ENCODE data around the gene PANK2. TPM values are rescaled to one million over a fixed set of nuclear protein-coding genes. Genes with fewer than 3 reads are reported as not detected.
"Not testable (repeated sequence)": the region's sequence is repeated elsewhere in the genome, so short reads cannot be mapped to it uniquely, and the experiment has no call there.

PANK2 gene
- total RNA-seq, 1 donor from 2014 or later, result 53.5 TPM

DNA sequence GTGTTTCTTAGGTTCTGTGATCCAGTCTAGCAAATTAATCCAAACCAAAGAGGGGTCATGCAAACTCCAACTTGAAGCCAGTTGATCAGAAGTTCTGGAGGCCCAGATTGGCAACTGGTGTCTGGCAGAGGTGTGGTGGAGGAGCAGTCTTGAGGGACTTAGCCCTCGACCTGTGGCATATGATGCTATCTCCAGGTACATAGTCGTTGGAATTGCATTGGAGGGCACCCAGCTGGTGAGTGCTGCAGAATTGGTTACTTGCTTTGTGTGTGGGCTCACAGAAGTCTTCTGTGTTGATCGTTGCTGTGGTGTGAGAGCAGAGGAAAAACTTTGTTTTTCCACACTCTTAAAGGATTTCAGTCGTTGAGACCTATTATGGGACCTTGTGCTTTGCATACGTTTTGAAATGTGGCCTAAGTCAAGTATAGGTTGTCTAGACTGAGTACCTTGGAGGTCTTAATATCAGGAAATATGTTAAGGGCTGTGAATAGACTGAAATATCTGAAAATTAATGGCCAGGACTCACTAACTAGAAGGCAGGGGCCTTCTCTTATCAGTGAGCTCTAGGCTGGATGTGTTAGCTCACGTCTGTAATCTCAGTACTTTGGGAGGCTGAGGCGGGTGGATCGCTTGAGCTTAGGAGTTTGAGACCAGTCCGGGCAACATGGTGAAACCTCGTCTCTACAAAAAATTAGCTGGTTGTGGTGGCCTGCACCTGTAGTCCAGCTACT, 7.8 kb downstream of the PANK2 start:
- H3K4me1 ChIP-seq, result peaks cover 99% of the 10 kb centered on the region
- TF ChIP-seq POLR2AphosphoS5 (IDR thresholded peaks at IDR 0.05; ENCODE audit: insufficient read depth in 1 of 2, low read depth in 1 of 2) (no peak), POLR2A (IDR thresholded peaks at IDR 0.05) (no peak)
- TF ChIP-seq, protein P1, sequence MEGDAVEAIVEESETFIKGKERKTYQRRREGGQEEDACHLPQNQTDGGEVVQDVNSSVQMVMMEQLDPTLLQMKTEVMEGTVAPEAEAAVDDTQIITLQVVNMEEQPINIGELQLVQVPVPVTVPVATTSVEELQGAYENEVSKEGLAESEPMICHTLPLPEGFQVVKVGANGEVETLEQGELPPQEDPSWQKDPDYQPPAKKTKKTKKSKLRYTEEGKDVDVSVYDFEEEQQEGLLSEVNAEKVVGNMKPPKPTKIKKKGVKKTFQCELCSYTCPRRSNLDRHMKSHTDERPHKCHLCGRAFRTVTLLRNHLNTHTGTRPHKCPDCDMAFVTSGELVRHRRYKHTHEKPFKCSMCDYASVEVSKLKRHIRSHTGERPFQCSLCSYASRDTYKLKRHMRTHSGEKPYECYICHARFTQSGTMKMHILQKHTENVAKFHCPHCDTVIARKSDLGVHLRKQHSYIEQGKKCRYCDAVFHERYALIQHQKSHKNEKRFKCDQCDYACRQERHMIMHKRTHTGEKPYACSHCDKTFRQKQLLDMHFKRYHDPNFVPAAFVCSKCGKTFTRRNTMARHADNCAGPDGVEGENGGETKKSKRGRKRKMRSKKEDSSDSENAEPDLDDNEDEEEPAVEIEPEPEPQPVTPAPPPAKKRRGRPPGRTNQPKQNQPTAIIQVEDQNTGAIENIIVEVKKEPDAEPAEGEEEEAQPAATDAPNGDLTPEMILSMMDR (IDR thresholded peaks at IDR 0.05), result no peak
- H3K36me3 ChIP-seq, result no peaks in the 10 kb centered on the region
- H3K27me3 ChIP-seq, result no peaks in the 10 kb centered on the region
- no peak for DNase-seq (ENCODE audit: extremely low spot score in 2 of 2)
- intact Hi-C loops (cut with DNase I), result no loop called here
- H3K9me3 ChIP-seq, result no peaks in the 10 kb centered on the region
- no peak overlapping the region for H3K27ac ChIP-seq
- peak overlapping the region in 1 of 2 donors; percentile 8 for H3K4me3 ChIP-seq

DNA sequence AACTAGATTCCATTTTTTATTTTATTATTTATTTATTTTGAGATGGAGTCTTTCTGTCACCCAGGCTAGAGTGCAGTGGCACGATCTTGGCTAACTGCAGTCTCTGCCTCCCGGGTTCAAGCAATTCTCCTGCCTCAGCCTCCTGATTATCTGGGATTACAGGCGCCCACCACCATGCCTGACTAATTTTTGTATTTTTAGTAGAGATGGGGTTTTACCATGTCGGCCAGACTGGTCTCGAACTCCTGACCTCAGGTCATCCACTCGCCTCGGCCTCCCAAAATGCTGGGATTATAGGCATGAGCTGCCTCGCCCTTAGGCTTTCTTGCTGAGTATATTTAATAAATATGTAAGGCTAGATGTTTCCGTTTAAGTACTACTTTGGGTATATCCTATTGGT, 9.0 kb downstream of the PANK2 start:
- H3K27me3 ChIP-seq; DNase-seq (ENCODE audit: extremely low spot score in 2 of 2); H3K4me3 ChIP-seq; H3K36me3 ChIP-seq; intact Hi-C loops (cut with DNase I); H3K9me3 ChIP-seq; H3K27ac ChIP-seq: not testable (repeated sequence)
- peaks cover 98% of the 10 kb centered on the region for H3K4me1 ChIP-seq

DNA sequence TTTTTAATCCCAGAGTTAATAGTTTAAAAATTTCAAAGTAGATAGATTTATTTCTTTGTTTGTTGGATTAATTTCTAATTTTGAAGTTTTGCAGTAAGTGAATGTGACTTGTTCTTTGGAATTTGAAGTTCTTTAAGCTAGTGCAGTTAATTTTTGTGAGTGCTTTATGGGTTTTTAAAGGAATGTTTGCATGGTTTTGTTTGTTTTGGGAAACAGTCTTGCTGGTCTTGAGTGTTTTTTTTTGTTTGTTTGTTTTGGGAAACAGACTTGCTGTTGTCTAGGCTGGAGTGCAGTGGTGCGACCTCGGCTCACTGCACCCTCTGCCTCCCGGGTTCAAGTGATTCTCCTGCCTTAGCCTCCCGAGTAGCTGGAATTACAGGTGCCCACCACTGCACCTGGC, 9.5 kb downstream of the PANK2 start:
- TF ChIP-seq, protein P1 (IDR thresholded peaks at IDR 0.05), result no peak
- TF ChIP-seq POLR2AphosphoS5 (IDR thresholded peaks at IDR 0.05; ENCODE audit: insufficient read depth in 1 of 2, low read depth in 1 of 2), result no peak
- H3K27me3 ChIP-seq, result no peaks in the 10 kb centered on the region
- intact Hi-C loops (cut with DNase I), result no loop called here
- H3K4me1 ChIP-seq, result peaks cover 98% of the 10 kb centered on the region
- DNase-seq (ENCODE audit: extremely low spot score in 2 of 2), result no peak
- no peak overlapping the region for H3K4me3 ChIP-seq
- H3K9me3 ChIP-seq, result no peaks in the 10 kb centered on the region
- H3K27ac ChIP-seq, result no peak overlapping the region
- no peaks in the 10 kb centered on the region for H3K36me3 ChIP-seq

DNA sequence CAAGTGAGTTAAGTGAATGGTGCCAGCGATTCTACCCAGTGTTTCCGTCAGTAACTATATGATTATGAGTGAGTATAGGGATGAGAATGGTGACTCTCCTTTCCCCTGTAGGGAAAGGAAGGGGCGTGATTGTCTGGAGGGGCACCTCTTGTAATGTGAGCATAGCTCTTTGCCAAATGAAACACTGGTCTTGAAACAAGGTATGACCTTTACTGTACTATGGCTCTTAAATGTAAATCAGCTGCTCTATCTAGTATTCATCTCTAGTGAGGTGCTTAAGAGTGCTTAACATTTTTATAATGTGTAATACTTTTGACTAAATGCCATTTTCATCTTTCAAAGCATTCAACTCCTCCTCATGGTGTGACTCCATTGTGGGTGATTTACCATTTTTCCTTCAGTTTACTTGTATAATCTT, 11.0 kb downstream of the PANK2 start:
- TF ChIP-seq POLR2A (IDR thresholded peaks at IDR 0.05), result no peak
- TF ChIP-seq, protein P1 (IDR thresholded peaks at IDR 0.05), result no peak
- Histone ChIP-seq H3K4me3 (no peak overlapping the region), H3K9me3 (no peaks in the 10 kb centered on the region), H3K36me3 (no peaks in the 10 kb centered on the region), H3K27ac (no peak overlapping the region), H3K27me3 (no peaks in the 10 kb centered on the region), H3K4me1 (peaks cover 95% of the 10 kb centered on the region)
- intact Hi-C loops (cut with DNase I), result no loop called here
- no peak for DNase-seq (ENCODE audit: extremely low spot score in 2 of 2)

DNA sequence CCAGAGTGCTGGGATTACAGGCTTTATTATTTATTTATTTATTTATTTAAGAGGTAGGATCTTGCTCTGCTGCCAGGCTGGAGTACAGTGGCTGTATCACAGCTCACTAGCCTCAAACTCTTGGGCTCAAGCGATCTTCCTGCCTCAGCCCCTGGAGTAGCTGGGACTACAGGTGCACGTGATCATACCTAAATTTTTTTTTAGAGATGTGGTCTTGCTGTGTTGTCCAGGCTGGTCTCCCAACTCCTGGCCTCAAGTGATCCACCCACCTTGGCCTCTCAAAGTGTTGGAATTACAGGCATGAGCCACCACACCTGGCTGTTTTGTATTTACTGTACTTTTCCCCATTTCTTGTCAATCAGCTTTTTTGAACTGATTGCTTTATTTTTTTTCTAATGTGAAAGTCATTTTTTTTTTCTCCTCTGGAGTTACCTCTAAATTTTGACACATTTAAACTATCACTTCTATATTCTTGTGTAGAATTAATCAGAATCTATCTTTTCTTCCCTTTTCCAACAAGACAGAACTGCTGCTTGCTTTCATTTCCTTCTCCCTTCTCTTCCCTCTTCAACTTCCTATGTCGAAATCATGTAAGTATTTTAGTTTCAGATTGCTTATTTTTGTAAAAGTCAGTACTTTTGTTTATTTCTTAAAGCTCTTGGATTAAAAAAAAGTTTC, 12.0 kb downstream of the PANK2 start:
- Histone ChIP-seq H3K4me1 (peaks cover 94% of the 10 kb centered on the region), H3K27me3 (no peaks in the 10 kb centered on the region), H3K4me3 (no peak overlapping the region), H3K9me3 (no peaks in the 10 kb centered on the region), H3K36me3 (no peaks in the 10 kb centered on the region), H3K27ac (peak overlapping the region; percentile 56)
- TF ChIP-seq, protein P1 (IDR thresholded peaks at IDR 0.05), result no peak
- TF ChIP-seq POLR2AphosphoS5 (IDR thresholded peaks at IDR 0.05; ENCODE audit: insufficient read depth in 1 of 2, low read depth in 1 of 2) (no peak), POLR2A (IDR thresholded peaks at IDR 0.05) (no peak)
- intact Hi-C loops (cut with DNase I), result no loop called here
- no peak for DNase-seq (ENCODE audit: extremely low spot score in 2 of 2)
